Uterus (tissue), 2 donors: ENCODE results near the gene FIGN.

Experiments
- POLR2A ChIP-seq, 2 donors: fragments of 450-650 bp; IDR thresholded peaks; one replicate each; pipeline ENCODE4 v1.6.1; 2016; ENCODE audit warnings: antibody characterized with exemption in 2 of 2, mild to moderate bottlenecking in 1 of 2, moderate library complexity in 1 of 2
- TF ChIP-seq, protein P1 (sequence below), 4 experiments: fragments of 200-600 bp in 2 of 4; fragments of 450-650 bp in 2 of 4; sonication (generic) in 2 of 4; IDR thresholded peaks; one replicate each; pipeline ENCODE4 v1.5.1; 2016 to 2019; ENCODE audit warnings: antibody characterized with exemption in 4 of 4, mild to moderate bottlenecking in 2 of 4, moderate library complexity in 1 of 4

DNA sequence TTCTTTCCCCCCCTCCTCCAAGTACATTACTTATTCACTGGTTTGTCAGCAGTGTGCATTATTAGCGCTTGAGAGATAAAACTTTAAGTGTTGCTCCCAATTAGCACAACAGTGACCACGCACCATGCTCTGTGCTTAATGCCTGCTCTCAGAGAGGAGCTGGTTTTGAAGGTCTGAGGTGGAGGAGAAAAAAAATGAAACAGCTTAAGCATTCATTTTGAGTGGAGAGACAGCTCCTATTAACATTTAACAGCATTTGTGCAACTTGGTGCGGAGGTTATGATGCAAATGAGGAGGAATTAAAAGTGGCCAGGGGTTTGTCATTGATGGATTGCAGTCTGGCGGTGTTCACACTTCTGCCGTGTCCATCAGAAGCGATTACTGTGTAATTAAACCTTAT, 141.8 kb downstream of the FIGN start:
- TF ChIP-seq, protein P1, sequence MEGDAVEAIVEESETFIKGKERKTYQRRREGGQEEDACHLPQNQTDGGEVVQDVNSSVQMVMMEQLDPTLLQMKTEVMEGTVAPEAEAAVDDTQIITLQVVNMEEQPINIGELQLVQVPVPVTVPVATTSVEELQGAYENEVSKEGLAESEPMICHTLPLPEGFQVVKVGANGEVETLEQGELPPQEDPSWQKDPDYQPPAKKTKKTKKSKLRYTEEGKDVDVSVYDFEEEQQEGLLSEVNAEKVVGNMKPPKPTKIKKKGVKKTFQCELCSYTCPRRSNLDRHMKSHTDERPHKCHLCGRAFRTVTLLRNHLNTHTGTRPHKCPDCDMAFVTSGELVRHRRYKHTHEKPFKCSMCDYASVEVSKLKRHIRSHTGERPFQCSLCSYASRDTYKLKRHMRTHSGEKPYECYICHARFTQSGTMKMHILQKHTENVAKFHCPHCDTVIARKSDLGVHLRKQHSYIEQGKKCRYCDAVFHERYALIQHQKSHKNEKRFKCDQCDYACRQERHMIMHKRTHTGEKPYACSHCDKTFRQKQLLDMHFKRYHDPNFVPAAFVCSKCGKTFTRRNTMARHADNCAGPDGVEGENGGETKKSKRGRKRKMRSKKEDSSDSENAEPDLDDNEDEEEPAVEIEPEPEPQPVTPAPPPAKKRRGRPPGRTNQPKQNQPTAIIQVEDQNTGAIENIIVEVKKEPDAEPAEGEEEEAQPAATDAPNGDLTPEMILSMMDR (IDR thresholded peaks at IDR 0.05), result no peak
- TF ChIP-seq POLR2A (IDR thresholded peaks at IDR 0.05), result no peak
